Neural progenitor cell (in vitro differentiated cells): ENCODE data around the gene PRDM15.

ENCODE experiments used
- CTCF ChIP-seq: fragments of 200-600 bp; sonication (generic); IDR thresholded peaks from 2 replicates; pipeline ENCODE4 v1.5.1; 2017; ENCODE audit warnings: antibody characterized with exemption, mild to moderate bottlenecking
- EZH2 ChIP-seq: fragments of 200-600 bp; sonication (generic); IDR thresholded peaks from 2 replicates; pipeline ENCODE4 v1.6.1; 2017; ENCODE audit warnings: antibody characterized with exemption, mild to moderate bottlenecking, moderate library complexity
- EZH2phosphoT487 ChIP-seq: fragments of 200-600 bp; sonication (generic); IDR thresholded peaks from 2 replicates; pipeline ENCODE4 v1.6.1; 2017; ENCODE audit warnings: antibody characterized with exemption

GRCh38 chr21:41900401-41900800 is 21.3 kb upstream of the PRDM15 start:
- TF ChIP-seq EZH2 (no peak), CTCF (no peak), EZH2phosphoT487 (no peak)
